MM.1S (cell line): ENCODE results near the gene IMMP2L.

Experiments used
- EZH2 ChIP-seq: fragments of 300-600 bp; sonication (generic); optimal IDR thresholded peaks from 2 replicates; pipeline ENCODE3; 2017; ENCODE audit warnings: low read depth, mild to moderate bottlenecking, antibody characterized with exemption, low read length, mixed read lengths
- EZH2phosphoT487 ChIP-seq: fragments of 300-600 bp; sonication (generic); IDR thresholded peaks from 2 replicates; pipeline ENCODE4 v1.6.1; 2018; ENCODE audit warnings: antibody characterized with exemption, low read length
- TF ChIP-seq, protein P1 (sequence below): fragments of 300-600 bp; sonication (generic); IDR thresholded peaks from 2 replicates; pipeline ENCODE4 v1.5.1; 2016; ENCODE audit warnings: antibody characterized with exemption, low read length, mixed read lengths

DNA sequence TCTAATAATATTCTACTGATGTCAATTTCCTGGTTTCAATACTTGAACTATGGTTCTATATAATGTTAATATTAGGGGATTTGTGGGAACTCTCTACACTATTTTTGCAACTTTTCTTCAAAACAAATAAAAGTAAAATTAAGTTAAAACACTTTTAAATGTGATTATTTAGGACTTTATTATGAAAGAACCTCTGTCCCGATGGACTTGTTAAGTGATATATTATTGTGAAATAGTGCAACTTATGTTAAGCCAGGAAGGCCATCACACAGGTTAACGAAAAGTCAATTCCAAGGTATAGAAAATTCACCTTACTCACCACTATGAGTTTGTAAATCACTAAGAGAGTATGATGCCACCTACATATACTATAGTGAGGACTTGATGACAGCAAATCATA is 79.2 kb downstream of the IMMP2L start:
- TF ChIP-seq, protein P1, sequence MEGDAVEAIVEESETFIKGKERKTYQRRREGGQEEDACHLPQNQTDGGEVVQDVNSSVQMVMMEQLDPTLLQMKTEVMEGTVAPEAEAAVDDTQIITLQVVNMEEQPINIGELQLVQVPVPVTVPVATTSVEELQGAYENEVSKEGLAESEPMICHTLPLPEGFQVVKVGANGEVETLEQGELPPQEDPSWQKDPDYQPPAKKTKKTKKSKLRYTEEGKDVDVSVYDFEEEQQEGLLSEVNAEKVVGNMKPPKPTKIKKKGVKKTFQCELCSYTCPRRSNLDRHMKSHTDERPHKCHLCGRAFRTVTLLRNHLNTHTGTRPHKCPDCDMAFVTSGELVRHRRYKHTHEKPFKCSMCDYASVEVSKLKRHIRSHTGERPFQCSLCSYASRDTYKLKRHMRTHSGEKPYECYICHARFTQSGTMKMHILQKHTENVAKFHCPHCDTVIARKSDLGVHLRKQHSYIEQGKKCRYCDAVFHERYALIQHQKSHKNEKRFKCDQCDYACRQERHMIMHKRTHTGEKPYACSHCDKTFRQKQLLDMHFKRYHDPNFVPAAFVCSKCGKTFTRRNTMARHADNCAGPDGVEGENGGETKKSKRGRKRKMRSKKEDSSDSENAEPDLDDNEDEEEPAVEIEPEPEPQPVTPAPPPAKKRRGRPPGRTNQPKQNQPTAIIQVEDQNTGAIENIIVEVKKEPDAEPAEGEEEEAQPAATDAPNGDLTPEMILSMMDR = no peak
- no peak for TF ChIP-seq EZH2
- no peak for TF ChIP-seq EZH2phosphoT487
